Measurements from ENCODE around the gene RAPGEF4. TPM values are rescaled to one million over a fixed set of nuclear protein-coding genes. Genes with fewer than 3 reads are reported as not detected.

Gene RAPGEF4
- polyA plus RNA-seq, 3 donors = not detected

DNA sequence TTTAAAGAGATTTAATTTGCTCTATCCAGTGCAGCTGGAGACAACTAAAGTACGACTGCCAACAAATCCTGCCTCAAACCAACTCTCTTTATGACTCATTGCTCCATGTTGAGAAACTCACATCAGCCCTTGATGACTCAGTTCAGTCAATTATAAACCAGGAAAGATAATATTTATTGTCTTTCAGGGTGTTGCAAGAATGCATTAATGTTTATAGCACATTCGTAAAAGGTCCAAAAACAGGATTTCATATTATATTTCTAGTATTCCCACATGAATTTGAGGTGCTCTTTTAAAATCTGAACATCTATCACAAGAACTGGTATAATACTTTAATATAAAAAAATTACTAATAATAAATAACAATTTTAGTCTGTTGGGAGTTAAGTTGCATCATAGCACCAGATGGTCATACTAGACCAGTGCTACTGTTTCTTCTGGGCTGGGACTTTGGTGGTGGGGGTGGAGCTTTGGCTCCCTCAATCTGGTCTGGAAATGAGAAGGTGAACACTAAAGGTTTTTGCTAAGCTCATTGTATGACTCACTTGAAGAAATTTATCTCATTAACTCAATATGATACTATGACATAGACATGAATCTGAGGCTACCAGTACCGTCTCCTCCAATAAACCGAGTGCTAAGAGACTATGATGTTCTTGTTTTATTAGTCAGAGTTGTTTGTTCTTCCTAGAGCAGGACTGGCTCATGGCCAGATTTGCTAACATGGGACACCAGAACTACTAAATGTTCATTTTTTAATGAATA, 313.4 kb downstream of the RAPGEF4 start:
- no peaks in the 10 kb centered on the region for H3K36me3 ChIP-seq (replicated peaks in 1 of 2; ENCODE audit: control insufficient read depth in 1 of 2, insufficient read depth in 2 of 2, low read length in 2 of 2)
- peaks cover 46% of the 10 kb centered on the region for H3K4me1 Mint-ChIP-seq
- no CpG with 5 or more reads among the region's 4 CpGs for WGBS (ENCODE audit: insufficient coverage)
- H3K36me3 Mint-ChIP-seq = no peaks in the 10 kb centered on the region
- H3K27ac Mint-ChIP-seq = peak overlapping the region; percentile 94 to 99 (median 95)
- no peaks in the 10 kb centered on the region for H4K20me1 ChIP-seq (ENCODE audit: insufficient read depth, low read length)
- no peaks in the 10 kb centered on the region for H3K9me3 Mint-ChIP-seq
- peak; percentile 89 to 96 (median 95) for DNase-seq
- H3K27me3 Mint-ChIP-seq (ENCODE audit: low read depth in 3 of 3) = peaks cover 0 to 4% (median 0%) of the 10 kb centered on the region in 3 donors
- H3K27me3 ChIP-seq (ENCODE audit: control insufficient read depth in 2 of 2, insufficient read depth in 2 of 2, low read length in 2 of 2) = no peaks in the 10 kb centered on the region
- H3K9me3 ChIP-seq (replicated peaks in 1 of 2; ENCODE audit: control insufficient read depth in 1 of 2, insufficient read depth in 1 of 2, low read length in 2 of 2) = no peaks in the 10 kb centered on the region
- H2AFZ ChIP-seq (ENCODE audit: insufficient read depth, low read depth, low read length, poor library complexity, severe bottlenecking) = no peak overlapping the region
- intact Hi-C loops (cut with micrococcal nuclease) = no loop called here
- peak overlapping the region; percentile 78 to 85 for H3K27ac ChIP-seq (ENCODE audit: low read depth in 1 of 2, low read length in 2 of 2)
- TF ChIP-seq, protein P1, sequence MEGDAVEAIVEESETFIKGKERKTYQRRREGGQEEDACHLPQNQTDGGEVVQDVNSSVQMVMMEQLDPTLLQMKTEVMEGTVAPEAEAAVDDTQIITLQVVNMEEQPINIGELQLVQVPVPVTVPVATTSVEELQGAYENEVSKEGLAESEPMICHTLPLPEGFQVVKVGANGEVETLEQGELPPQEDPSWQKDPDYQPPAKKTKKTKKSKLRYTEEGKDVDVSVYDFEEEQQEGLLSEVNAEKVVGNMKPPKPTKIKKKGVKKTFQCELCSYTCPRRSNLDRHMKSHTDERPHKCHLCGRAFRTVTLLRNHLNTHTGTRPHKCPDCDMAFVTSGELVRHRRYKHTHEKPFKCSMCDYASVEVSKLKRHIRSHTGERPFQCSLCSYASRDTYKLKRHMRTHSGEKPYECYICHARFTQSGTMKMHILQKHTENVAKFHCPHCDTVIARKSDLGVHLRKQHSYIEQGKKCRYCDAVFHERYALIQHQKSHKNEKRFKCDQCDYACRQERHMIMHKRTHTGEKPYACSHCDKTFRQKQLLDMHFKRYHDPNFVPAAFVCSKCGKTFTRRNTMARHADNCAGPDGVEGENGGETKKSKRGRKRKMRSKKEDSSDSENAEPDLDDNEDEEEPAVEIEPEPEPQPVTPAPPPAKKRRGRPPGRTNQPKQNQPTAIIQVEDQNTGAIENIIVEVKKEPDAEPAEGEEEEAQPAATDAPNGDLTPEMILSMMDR (IDR thresholded peaks at IDR 0.05) = no peak
- peak overlapping the region; percentile 30 for H3K9ac ChIP-seq (ENCODE audit: insufficient read depth, low read length, poor library complexity, severe bottlenecking)
- no peaks in the 10 kb centered on the region for H3K79me2 ChIP-seq (ENCODE audit: insufficient read depth, low read length)
- H3K4me2 ChIP-seq (replicated peaks; ENCODE audit: extremely low read depth, low read length, poor library complexity, severe bottlenecking) = peak overlapping the region; percentile 36
- H3K4me1 ChIP-seq (ENCODE audit: control insufficient read depth in 1 of 2, insufficient read depth in 2 of 2, low read length in 2 of 2) = peaks cover 43 to 44% of the 10 kb centered on the region in 2 donors
- no peak overlapping the region for H3K4me3 ChIP-seq (replicated peaks in 1 of 3; ENCODE audit: low read depth in 2 of 3, low read length in 3 of 3)
- H3K4me3 Mint-ChIP-seq = peak overlapping the region in 1 of 2 donors; percentile 63

DNA sequence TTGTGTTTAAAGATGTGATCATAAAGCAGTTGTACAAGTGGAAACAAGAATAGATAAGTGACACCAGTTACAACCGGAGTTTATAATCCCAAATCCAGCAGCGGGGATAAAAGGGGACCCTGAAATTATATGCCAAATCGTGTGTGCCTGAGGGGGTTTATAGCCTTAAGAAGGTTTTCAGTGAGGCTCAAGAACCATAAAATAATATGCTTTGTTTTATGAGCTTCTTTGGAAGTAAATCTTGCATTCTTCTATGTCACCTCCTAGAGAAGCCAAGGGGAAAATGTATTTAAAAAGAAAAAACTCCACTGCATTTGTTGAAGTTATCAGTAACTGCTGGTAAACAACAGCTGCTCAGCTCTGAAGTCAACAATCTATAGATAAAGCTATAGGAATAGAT, 314.2 kb downstream of the RAPGEF4 start:
- Mint-ChIP-seq H3K4me3 (no peak overlapping the region), H3K4me1 (peaks cover 46% of the 10 kb centered on the region), H3K27me3 (ENCODE audit: low read depth in 3 of 3) (peaks cover 0 to 3% (median 0%) of the 10 kb centered on the region in 3 donors), H3K9me3 (no peaks in the 10 kb centered on the region), H3K27ac (peak overlapping the region; percentile 94 to 99 (median 95)), H3K36me3 (no peaks in the 10 kb centered on the region)
- no peak for DNase-seq
- Histone ChIP-seq H3K4me1 (ENCODE audit: control insufficient read depth in 1 of 2, insufficient read depth in 2 of 2, low read length in 2 of 2) (peaks cover 40 to 43% of the 10 kb centered on the region in 2 donors), H3K4me3 (replicated peaks in 1 of 3; ENCODE audit: low read depth in 2 of 3, low read length in 3 of 3) (no peak overlapping the region), H3K9ac (ENCODE audit: insufficient read depth, low read length, poor library complexity, severe bottlenecking) (no peak overlapping the region), H4K20me1 (ENCODE audit: insufficient read depth, low read length) (no peaks in the 10 kb centered on the region), H2AFZ (ENCODE audit: insufficient read depth, low read depth, low read length, poor library complexity, severe bottlenecking) (no peak overlapping the region), H3K27ac (ENCODE audit: low read depth in 1 of 2, low read length in 2 of 2) (peak overlapping the region in 1 of 2 donors; percentile 85), H3K9me3 (replicated peaks in 1 of 2; ENCODE audit: control insufficient read depth in 1 of 2, insufficient read depth in 1 of 2, low read length in 2 of 2) (no peaks in the 10 kb centered on the region), H3K36me3 (replicated peaks in 1 of 2; ENCODE audit: control insufficient read depth in 1 of 2, insufficient read depth in 2 of 2, low read length in 2 of 2) (no peaks in the 10 kb centered on the region), H3K79me2 (ENCODE audit: insufficient read depth, low read length) (no peaks in the 10 kb centered on the region), H3K4me2 (replicated peaks; ENCODE audit: extremely low read depth, low read length, poor library complexity, severe bottlenecking) (peak overlapping the region; percentile 8), H3K27me3 (ENCODE audit: control insufficient read depth in 2 of 2, insufficient read depth in 2 of 2, low read length in 2 of 2) (no peaks in the 10 kb centered on the region)
- TF ChIP-seq, protein P1 (IDR thresholded peaks at IDR 0.05) = no peak
- intact Hi-C loops (cut with micrococcal nuclease) = no loop called here
- WGBS (ENCODE audit: insufficient coverage) = 100% methylated on average over 2 of the region's 3 CpGs
